HG02938 (cell line): ENCODE data around the gene RAVER2.

ENCODE experiments used
- ATAC-seq: cut with Tn5 transposase; IDR thresholded peaks from one replicate; pipeline ENCODE4 v1.9.1; 2021; ENCODE audit warnings: mild to moderate bottlenecking, moderate library complexity; ENCODE audit not compliant: unreplicated experiment

The RAVER2 gene

GRCh38 chr1:64844175-64844574 is 99.3 kb downstream of the RAVER2 start:
- ATAC-seq = no peak

DNA sequence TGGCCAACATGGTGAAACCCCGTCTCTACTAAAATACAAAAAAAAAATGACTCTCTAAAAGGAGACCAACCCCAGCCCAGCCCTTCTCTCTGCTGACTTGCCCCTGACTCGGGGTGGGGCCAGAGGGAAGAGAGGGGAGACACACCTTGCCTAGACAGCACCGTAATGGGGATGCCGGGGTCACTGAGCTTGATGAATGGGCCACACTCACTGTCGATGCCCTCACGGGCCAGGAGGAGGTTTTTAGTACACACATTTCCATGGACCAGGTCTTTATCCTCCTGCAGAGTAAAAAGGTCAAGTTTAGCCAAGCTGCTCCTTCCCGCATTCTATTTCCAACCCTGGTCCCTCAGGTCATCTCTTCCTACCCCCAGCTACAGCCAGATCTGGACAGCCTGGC is 99.7 kb downstream of the RAVER2 start:
- no peak for ATAC-seq

DNA sequence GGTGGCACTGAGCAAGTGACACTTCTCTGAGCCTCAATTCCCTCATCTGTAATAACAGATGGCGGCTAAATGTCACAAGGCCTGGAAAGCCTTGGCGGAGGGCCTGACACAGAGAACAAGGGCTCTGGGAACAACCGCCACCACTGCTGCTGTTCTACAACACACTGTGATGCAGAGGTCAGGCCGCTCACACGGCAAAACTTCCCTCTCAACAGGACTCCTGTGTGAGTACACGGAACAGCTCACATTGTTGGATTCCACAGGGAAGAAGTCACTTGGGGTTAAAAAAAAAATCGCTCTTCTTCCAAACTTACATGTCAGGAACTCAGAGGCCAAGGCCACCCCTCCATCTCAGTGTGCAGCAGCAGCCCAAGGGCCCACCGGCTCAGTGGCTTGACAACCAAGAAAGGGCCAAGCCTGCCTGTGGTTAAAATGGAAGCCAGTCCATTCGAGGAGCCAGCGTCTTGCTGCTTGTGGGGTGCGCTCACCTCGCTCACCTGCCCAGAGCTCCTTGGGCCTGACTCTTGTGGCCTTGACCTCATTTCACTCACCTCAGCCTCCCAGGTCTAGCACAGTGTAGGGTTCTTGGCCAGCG is 101.1 kb downstream of the RAVER2 start:
- ATAC-seq = no peak

- ATAC-seq = no peak
Observed at GRCh38 chr1:64846573-64847430, 101.9 kb downstream of the RAVER2 start.

DNA sequence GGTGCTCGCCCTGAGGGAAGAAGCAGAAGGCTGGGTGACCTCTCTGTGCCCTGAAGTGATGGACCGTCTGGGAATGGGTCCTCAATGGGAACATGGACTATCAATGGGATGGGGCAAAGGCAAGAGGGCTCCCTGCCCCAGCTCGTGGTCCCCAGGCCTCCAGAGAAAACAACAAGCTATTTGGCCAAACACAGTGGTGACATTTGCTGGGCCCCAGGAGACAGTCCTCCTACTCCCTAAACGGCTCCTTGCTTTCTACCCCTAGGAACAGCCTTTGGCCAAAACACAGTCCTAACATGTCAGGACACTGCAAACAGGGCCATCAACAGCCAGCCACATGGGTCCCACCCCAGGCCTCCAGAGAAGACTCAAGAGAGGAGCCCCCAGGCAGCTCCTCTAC is 102.8 kb downstream of the RAVER2 start:
- ATAC-seq = no peak

DNA sequence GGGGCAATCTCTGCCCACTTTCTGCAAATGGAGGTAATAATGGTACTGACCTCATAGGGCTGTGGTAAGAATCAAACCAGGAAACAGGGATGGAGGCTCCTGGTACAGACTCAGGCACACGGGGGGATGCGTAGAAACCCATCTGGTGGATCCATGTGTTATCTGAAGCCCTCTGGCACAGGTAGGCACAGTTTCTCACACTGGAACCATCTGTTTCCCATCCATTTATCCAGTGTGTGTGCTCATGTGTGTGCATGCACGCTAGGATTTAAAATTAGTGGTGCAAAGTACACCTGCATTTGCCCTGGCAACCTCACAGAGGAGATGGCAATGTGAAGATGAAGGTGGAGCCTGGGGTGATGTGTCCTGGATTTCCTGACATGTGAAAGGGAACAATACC is 103.3 kb downstream of the RAVER2 start:
- ATAC-seq = no peak

GRCh38 chr1:64848803-64849202 is 103.9 kb downstream of the RAVER2 start:
- no peak for ATAC-seq

DNA sequence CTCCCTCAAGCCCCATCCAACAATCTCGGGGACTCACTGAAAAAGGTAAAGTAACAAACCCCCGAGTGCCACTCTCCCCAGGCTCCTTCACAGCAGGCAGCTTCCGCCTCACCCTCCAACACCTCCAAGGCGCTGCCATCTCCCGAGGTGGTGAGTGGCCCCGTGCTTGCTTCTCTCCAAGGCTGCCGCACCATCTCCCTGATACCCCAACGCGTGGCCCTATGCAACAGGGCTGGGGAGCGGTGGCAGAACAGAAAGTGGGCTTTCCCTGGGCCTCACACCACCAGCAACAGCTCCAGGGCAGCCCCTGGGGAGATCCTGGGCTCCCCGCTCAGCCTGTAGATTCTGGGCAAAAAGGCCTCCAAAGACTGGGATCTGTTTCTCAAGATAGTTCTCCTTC is 105.1 kb downstream of the RAVER2 start:
- no peak for ATAC-seq

DNA sequence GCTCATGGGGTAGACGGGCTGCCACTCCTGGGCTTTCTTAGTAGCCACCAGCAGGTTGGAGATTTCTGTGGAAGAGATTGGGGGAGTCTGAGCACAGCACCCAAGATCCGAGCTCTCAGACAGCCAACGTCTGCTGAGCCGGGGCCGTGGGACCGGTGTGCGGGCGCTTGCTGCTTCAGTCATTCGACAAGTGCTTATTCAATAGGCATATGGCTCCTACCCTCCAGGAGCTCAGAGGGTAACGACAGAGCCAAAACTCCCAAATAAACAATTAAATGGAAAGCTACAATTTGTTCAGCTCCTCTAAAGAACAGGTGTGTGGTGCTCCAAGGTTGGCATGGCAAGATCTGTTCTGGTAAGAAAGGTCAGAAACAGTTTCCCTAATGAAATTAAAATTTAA is 106.0 kb downstream of the RAVER2 start:
- ATAC-seq = no peak

GRCh38 chr1:64851664-64852063 is 106.8 kb downstream of the RAVER2 start:
- ATAC-seq = no peak

DNA sequence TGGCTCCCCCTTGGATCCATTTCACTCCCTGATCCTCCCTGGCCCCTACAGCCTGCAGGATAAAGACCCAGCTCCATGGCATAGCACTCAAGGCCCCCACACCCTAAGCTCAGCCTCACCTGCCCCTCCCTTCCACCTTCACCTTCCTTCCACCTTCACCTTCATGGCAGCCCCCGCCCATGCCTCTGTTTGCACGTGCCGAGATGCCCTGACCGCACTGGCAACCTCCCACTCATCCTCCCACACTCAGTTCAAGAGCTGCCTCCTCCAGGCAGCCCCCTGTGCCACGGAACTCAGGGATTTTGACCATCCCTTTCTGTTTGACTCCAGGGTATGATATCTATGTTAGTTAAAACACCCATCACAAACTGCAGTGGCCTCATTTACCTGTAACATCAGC is 109.8 kb downstream of the RAVER2 start:
- no peak for ATAC-seq

DNA sequence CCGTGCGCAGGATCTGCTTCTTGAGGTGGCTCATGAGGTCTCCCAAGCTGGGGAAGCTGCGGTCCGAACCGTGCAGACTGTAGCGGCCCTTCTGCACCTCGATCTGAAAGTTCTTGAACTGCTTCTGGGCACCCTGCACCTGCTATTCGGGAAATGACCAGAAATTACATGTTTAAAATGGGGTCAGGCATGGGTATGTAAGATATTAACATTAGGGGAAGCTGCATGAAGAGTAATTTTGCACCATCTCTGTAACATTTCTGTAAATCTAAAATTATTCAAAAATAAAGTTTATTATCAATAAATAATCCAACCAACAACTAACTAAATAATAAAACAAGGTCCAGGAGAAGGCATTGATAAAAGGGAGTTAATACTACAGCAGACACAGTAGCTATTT is 110.7 kb downstream of the RAVER2 start:
- no peak for ATAC-seq

GRCh38 chr1:64856553-64856952 is 111.7 kb downstream of the RAVER2 start:
- no peak for ATAC-seq

- ATAC-seq = no peak
Observed at GRCh38 chr1:64857347-64857746, 112.5 kb downstream of the RAVER2 start.

DNA sequence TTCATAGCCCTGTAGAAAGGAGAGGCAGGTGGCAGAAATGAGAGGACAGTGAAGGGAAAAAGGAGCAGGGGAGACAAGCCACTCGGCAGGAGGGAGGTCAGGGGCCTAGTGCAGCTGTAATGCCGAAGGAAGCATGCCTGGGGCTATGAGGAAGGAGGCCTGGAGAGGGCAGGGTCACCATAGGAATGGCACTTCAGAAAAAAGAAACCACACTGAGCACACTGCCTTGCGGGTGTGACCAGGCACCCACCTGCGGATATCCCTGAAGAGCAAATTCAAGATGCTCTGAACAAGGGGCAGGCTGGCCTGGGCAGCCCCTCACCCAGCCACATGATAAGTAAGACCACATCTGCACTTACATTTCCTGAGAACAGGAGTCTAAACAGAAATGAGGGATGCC is 116.7 kb downstream of the RAVER2 start:
- no peak for ATAC-seq

DNA sequence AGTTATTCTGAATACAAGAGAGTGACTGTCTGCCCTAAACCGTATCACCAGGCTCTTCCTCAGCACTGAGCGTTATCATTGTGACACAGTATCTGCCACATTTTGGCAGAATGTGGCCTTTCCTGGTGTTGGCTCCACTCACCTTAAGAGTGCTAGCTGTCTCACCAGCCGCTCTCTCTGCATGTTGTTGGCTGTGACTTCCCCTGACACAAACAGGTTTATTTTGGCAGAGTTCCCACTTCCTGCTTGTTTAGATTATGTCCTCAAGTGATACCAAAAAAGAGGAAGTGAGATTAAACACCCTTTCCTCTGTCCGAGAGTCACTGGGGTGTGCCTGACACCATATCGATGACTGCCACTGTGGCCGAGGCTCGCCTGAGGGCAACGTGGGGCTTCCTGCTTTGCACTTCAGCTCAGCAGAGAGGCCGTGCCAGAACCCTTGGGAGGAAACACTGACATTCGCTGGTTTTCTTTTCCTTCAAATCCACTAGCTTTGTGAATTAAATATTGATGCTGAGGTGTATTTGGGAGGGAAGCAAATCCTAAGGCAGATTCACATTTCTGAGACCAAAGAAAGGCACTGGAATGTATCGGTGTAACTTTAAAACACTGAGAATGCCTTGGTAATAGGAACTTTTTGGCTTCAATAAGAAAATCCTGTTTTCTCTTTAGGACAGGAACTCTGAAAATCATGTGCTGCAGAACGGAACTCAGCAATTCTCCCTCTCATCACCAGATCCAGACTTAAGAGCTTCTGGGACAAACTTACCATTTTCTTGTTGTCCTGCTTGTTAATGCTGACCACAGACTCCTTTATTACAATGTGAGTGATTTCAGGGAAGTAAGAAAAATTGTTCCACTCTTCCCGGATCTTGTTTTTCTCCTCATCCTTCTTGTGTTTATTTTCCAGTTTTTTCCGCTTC is 119.4 kb downstream of the RAVER2 start:
- peak; percentile 100 for ATAC-seq

DNA sequence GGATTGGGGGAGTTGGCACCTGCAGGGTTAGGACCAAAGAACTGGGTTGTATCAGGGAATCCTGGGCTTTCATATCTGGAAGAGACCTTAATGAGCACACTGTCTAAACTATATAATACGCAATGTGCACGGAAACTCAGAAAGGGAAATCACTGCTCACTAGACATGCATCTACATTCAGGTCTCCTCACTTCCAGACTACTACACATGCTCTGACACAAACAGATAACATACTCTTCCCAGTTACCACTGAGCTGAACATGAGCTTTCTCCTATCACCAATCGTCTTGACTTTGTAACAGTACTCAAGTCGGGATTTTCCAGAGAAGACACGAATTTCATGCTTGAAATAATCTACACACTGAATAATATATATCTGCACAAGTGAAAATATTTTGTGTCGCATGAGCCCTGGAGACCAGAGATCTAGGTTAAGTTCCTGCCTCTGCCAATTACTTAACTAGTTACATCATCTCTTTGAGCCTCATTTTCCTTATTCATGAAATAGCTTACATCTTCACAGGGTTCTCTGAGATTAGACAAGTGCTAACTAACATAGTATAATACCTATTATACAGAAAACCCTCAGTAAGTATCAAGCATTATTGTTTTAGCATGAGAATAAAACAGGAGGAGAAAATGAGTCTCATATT is 120.4 kb downstream of the RAVER2 start:
- no peak for ATAC-seq

- ATAC-seq = no peak
Observed at GRCh38 chr1:64866689-64867088, 121.8 kb downstream of the RAVER2 start.

- ATAC-seq = no peak
Observed at GRCh38 chr1:64867266-64867665, 122.4 kb downstream of the RAVER2 start.

DNA sequence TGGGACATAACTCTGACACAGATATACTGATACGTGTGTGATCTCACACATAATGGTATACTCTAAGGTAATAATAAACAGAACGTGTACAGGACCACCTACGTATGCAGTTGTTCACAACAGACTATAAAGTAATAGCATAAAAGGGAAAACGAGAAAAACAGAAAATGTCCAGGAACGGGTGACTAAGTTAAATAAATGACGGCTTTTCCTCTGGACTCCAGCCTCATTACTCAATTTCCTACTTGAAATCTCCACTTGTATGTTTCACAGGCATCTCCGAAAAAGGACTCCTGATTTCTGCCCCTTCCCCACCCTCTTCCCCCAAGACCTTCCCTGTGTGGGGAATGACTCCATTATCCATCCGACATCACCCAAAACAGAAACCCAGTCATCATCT is 126.4 kb downstream of the RAVER2 start:
- no peak for ATAC-seq

GRCh38 chr1:64872067-64872466 is 127.2 kb downstream of the RAVER2 start:
- ATAC-seq = no peak
